Endometrial microvascular endothelial cells (primary cell): ENCODE measurements around the gene SLC44A2. TPM values are rescaled to one million over a fixed set of nuclear protein-coding genes. Genes with fewer than 3 reads are reported as not detected.

Experiments used
- in situ Hi-C: cut with HindIII; loops from 2 replicates; pipeline ENCODE4 v1.10.0; 2017; ENCODE audit warnings: low sequenced_read_pairs, low pct_unique_long_range_greater_than_20kb; ENCODE audit errors: inconsistent ontology term
- total RNA-seq: library from RNA; depleted of rRNA; stranded (reverse); fragments of >200 nt; gene quantifications from one replicate; pipeline ENCODE4 v1.2.3, GENCODE V29; 2015; ENCODE audit errors: inconsistent ontology term

Gene SLC44A2
- total RNA-seq, 1 donor from 2014 or later: 70.4 TPM

DNA sequence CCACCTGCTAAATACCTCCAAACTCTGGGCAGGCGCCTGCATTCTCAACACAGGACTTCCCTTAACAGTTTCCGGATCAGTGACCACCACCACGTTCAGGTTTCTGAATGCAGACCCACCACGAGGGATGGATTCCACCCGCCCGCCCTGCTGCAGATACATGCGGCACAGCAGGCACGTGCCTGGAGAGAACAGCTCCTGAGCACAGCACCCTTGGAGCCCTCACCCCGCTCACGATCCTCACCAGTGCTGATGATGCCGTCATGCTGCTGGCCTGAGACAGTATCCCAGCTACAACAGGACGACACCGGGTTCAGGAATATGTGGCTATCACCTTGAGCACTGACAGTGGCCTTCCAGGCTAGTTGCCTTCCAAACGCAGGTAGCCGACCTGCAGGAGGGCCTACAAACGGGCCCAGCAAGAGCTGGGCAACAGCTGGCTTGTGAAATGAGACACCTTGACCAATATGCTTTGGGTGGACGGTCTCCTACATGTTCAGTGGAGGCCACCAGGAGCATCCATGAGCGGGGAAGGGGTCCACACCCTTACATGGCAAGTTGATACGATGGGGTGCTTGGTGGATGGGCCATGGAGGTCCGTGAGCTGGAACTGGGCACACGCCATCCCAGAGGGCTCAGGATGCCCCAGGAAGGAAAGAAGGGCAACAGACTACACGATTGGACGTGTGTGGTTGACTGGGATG is 66.0 kb downstream of the SLC44A2 start:
- in situ Hi-C loops: no loop called here

- in situ Hi-C loops: no loop called here
Measured at GRCh38 chr19:10691883-10692282, 66.5 kb downstream of the SLC44A2 start.

- in situ Hi-C loops: no loop called here
Measured at GRCh38 chr19:10692673-10693264, 67.4 kb downstream of the SLC44A2 start.

Other genes with a start within 250 kb of the SLC44A2 start
- gene TYK2, start 245.0 kb upstream of the SLC44A2 start, total RNA-seq: 169 TPM
- gene CDC37, start 222.0 kb upstream of the SLC44A2 start, total RNA-seq: 344 TPM
- gene PDE4A, start 205.0 kb upstream of the SLC44A2 start, total RNA-seq: 6.6 TPM
- gene KEAP1, start 122.2 kb upstream of the SLC44A2 start, total RNA-seq: 90.3 TPM
- gene S1PR5, start 108.1 kb upstream of the SLC44A2 start, total RNA-seq: 2.0 TPM
- gene ATG4D, start 81.6 kb upstream of the SLC44A2 start, total RNA-seq: 31.9 TPM
- gene KRI1, start 59.5 kb upstream of the SLC44A2 start, total RNA-seq: 10.2 TPM
- 2.0 TPM for gene CDKN2D, start 56.6 kb upstream of the SLC44A2 start, total RNA-seq
- gene AP1M2, start 38.2 kb upstream of the SLC44A2 start, total RNA-seq: not detected
- 173 TPM for gene ILF3, start 28.8 kb downstream of the SLC44A2 start, total RNA-seq
- 39.6 TPM for gene QTRT1, start 75.9 kb downstream of the SLC44A2 start, total RNA-seq
- 110 TPM for gene DNM2, start 92.5 kb downstream of the SLC44A2 start, total RNA-seq
- 52.4 TPM for gene TMED1, start 210.7 kb downstream of the SLC44A2 start, total RNA-seq
- not detected for gene C19orf38, start 222.9 kb downstream of the SLC44A2 start, total RNA-seq
- 45.3 TPM for gene CARM1, start 246.0 kb downstream of the SLC44A2 start, total RNA-seq